GM12801 (cell line): ENCODE data around the gene GNB1.

ENCODE experiments used
- CTCF ChIP-seq: IDR thresholded peaks from one replicate; pipeline ENCODE4 v1.5.1; 2011; ENCODE audit warnings: control low read depth; ENCODE audit not compliant: insufficient read length; ENCODE audit errors: extremely low read depth

GNB1 gene

GRCh38 chr1:1916851-1917251 lies 26.0 kb upstream of the GNB1 start:
- TF ChIP-seq CTCF, result no peak

- no peak for TF ChIP-seq CTCF
Observed at GRCh38 chr1:1915911-1916840, 25.3 kb upstream of the GNB1 start.

- no peak for TF ChIP-seq CTCF
Observed at GRCh38 chr1:1914971-1915692, 24.2 kb upstream of the GNB1 start, which contains the start of gene CALML6. CALML6 (plus strand) TSS chr1:1915260; CDS start chr1:1915281, 21 bp downstream.

GRCh38 chr1:1914101-1914970 lies 23.4 kb upstream of the GNB1 start:
- no peak for TF ChIP-seq CTCF

GRCh38 chr1:1911350-1912041 lies 20.6 kb upstream of the GNB1 start:
- TF ChIP-seq CTCF, result no peak

GRCh38 chr1:1910651-1911331 lies 19.9 kb upstream of the GNB1 start:
- no peak for TF ChIP-seq CTCF
